Mesothelial cell of epicardium (in vitro differentiated cells): ENCODE results near the gene NRL. TPM values are rescaled to one million over a fixed set of nuclear protein-coding genes. Genes with fewer than 3 reads are reported as not detected.

Experiments used
- DNase-seq, 2 experiments: peaks; one replicate each; pipeline ENCODE4 v3.0.0; 2021; ENCODE audit warnings: low spot score in 2 of 2; ENCODE audit not compliant: unreplicated experiment in 2 of 2
- H3K27ac Mint-ChIP-seq: 2 replicates; pipeline ENCODE4 v1.8.0; 2021; ENCODE audit warnings: mixed read lengths
- H3K27me3 Mint-ChIP-seq: 2 replicates; pipeline ENCODE4 v1.8.0; 2021; ENCODE audit warnings: low read depth, mixed read lengths
- H3K36me3 Mint-ChIP-seq: 2 replicates; pipeline ENCODE4 v1.8.0; 2021; ENCODE audit warnings: mixed read lengths
- H3K4me1 Mint-ChIP-seq: 2 replicates; pipeline ENCODE4 v1.8.0; 2021; ENCODE audit warnings: mixed read lengths
- H3K4me3 Mint-ChIP-seq: 2 replicates; pipeline ENCODE4 v1.8.0; 2021; ENCODE audit warnings: mild to moderate bottlenecking, moderate library complexity, mixed read lengths
- H3K9me3 Mint-ChIP-seq: 2 replicates; pipeline ENCODE4 v1.8.0; 2021; ENCODE audit warnings: mixed read lengths
- total RNA-seq: library from RNA; stranded (reverse); gene quantifications from 3 replicates; pipeline ENCODE4 v1.2.1, GENCODE V29; 2021
- TF ChIP-seq, protein P1 (sequence below): fragments of 200-600 bp; sonication (generic); IDR thresholded peaks from one replicate; pipeline ENCODE4 v1.5.0; 2021; ENCODE audit warnings: antibody characterized with exemption; ENCODE audit not compliant: unreplicated experiment

The NRL gene
- total RNA-seq, 1 donor from 2014 or later: 2.0 TPM

DNA sequence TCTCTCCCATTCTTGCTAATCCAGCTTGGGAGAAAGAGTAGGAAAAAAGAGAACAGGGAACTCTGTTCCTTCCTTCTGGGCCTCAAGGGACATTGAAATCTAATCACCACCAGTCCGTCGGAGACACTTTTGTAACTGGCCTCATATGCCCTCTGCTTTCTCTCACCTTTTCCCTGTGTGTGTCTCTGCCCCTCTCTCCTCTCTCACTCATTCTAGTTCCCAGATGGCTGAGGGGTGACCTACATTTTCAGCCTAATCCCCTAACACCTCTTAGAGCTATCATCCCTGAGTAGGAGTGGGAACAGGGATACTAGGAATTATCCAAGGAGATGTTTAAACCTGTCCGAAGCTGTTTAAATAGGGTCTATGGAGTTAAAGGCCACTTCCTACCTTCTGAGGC, 29.5 kb downstream of the NRL start:
- Mint-ChIP-seq H3K27me3 (peaks cover 21% of the 10 kb centered on the region), H3K9me3 (no peaks in the 10 kb centered on the region), H3K36me3 (no peaks in the 10 kb centered on the region), H3K4me3 (no peak overlapping the region), H3K27ac (no peak overlapping the region), H3K4me1 (peaks cover 16% of the 10 kb centered on the region)
- TF ChIP-seq, protein P1, sequence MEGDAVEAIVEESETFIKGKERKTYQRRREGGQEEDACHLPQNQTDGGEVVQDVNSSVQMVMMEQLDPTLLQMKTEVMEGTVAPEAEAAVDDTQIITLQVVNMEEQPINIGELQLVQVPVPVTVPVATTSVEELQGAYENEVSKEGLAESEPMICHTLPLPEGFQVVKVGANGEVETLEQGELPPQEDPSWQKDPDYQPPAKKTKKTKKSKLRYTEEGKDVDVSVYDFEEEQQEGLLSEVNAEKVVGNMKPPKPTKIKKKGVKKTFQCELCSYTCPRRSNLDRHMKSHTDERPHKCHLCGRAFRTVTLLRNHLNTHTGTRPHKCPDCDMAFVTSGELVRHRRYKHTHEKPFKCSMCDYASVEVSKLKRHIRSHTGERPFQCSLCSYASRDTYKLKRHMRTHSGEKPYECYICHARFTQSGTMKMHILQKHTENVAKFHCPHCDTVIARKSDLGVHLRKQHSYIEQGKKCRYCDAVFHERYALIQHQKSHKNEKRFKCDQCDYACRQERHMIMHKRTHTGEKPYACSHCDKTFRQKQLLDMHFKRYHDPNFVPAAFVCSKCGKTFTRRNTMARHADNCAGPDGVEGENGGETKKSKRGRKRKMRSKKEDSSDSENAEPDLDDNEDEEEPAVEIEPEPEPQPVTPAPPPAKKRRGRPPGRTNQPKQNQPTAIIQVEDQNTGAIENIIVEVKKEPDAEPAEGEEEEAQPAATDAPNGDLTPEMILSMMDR: no peak
- no peak for DNase-seq

DNA sequence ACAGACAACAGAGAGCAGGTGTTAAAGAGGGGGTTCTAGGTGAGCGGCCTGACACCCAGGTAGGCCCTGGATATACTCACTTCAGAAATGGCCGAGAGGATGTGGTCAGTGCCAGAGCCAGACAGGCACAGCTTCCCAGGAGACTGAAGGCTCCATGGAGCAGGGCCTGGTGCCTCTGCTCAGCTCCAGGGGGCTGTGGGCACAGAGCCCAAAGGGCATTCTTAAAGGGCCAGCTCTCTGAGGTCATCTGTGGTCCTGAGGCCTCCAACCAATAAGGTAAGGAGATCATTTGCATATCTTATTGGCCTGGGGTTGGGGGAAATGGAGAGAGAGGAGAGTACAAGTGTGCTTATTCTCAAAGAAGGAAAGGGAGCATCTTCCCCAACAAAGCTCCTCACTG, 30.3 kb downstream of the NRL start:
- Mint-ChIP-seq H3K27ac (no peak overlapping the region), H3K27me3 (peaks cover 27% of the 10 kb centered on the region), H3K4me1 (peaks cover 24% of the 10 kb centered on the region), H3K36me3 (no peaks in the 10 kb centered on the region), H3K9me3 (no peaks in the 10 kb centered on the region), H3K4me3 (no peak overlapping the region)
- DNase-seq: no peak
- TF ChIP-seq, protein P1: no peak

DNA sequence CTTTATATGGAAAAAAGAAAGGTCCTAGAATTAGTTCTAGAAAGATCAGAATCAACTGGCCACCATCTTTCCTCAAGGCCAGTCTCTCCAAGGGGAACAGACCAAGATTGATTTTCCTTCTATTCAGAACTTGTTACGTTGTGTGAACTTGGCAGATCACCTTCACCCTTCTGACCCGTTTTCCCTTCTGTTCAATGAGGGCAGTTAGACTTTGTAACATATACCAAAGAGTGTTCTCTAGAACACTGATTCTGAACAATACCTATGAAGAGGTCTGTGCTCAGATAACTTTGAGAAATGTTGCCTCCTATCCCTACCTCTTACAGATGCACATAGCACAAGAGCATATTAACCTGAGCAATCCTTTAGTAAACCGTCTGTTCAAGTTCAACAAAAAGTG, 31.3 kb downstream of the NRL start:
- Mint-ChIP-seq H3K27ac (no peak overlapping the region), H3K36me3 (no peaks in the 10 kb centered on the region), H3K27me3 (peaks cover 33% of the 10 kb centered on the region), H3K9me3 (no peaks in the 10 kb centered on the region), H3K4me1 (peaks cover 29% of the 10 kb centered on the region), H3K4me3 (no peak overlapping the region)
- DNase-seq: no peak
- TF ChIP-seq, protein P1: no peak

DNA sequence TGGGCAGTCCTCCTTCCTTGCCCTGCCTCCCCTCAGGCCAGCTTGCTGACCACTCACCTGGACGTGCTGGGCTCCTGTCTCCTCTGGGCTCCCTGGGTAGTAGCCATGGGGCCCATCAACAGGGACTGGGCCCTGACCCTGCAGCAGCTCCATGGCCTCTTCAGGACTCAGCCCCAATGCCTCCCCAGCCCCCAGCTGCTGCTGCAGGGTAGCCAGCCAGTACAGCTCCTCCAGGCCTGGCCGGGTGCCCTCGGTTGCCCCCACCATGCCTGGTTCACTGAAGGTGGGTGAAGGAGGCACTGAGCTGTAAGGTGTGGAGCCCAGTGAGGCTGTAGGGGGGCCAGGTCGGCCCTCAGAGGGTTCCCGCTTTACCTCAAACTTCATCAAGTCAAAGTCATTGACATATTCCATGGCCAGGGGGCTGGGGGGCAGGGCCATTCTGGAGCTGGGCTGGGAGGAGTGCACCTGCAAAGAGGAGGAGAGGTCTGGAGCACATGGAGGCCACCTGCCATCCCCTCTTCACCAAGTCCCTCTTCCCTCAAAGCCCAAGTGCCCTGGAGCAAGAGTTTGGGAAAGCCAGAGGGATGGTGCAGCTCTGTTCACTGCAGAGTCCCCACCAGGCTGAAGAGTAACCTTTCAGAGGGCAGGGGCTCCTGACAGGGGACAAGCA, 32.2 kb downstream of the NRL start:
- peaks cover 36% of the 10 kb centered on the region for H3K4me1 Mint-ChIP-seq
- TF ChIP-seq, protein P1: no peak
- H3K9me3 Mint-ChIP-seq: no peaks in the 10 kb centered on the region
- H3K36me3 Mint-ChIP-seq: no peaks in the 10 kb centered on the region
- H3K4me3 Mint-ChIP-seq: peak overlapping the region; percentile 77
- H3K27me3 Mint-ChIP-seq: peaks cover 33% of the 10 kb centered on the region
- DNase-seq: no peak
- H3K27ac Mint-ChIP-seq: peak overlapping the region; percentile 81

DNA sequence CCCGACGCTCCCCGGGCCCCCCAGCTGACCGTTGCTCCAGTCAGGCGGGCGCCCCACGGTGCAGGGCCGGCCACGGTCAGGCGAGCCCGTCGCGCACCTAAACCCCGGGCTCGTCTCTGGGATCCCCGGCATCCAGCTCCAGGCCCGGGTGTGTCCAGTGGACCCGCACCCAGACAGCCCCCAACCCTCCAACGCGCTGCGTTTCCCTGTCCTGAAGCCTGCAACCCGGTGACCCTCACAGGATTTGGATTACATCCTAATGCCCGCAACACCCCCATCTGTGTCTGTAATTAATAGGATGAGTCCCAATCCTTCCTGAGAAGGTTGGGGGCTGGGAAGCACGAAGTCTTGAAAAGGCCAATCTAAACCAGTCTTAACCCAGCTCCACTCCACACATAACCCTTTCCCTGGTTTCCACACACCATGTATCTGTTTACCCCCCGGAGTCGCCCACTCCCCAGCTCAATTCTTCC, 33.0 kb downstream of the NRL start:
- Mint-ChIP-seq H3K27ac (peak overlapping the region; percentile 81), H3K9me3 (no peaks in the 10 kb centered on the region), H3K4me1 (peaks cover 36% of the 10 kb centered on the region), H3K27me3 (peaks cover 33% of the 10 kb centered on the region), H3K36me3 (no peaks in the 10 kb centered on the region), H3K4me3 (peak overlapping the region; percentile 77)
- DNase-seq: no peak
- TF ChIP-seq, protein P1: no peak
